ENCODE measurements around the gene CPNE2. TPM values are rescaled to one million over a fixed set of nuclear protein-coding genes. Genes with fewer than 3 reads are reported as not detected.
A peak's percentile ranks its signal among the peaks of the same experiment; 100 is the strongest.

Gene CPNE2
- total RNA-seq, 2 donors from 2014 or later = 16.0 to 26.1 TPM

GRCh38 chr16:57083485-57084126 lies 8.8 kb upstream of the CPNE2 start:
- Histone ChIP-seq H3K4me3 (no peak overlapping the region), H3K27me3 (no peaks in the 10 kb centered on the region), H3K9me3 (no peaks in the 10 kb centered on the region), H3K27ac (no peak overlapping the region), H3K4me1 (peaks cover 0 to 9% of the 10 kb centered on the region in 2 donors), H3K36me3 (no peaks in the 10 kb centered on the region)
- DNase-seq (ENCODE audit: low spot score) = no peak
- TF ChIP-seq CTCF (IDR thresholded peaks at IDR 0.05) = no peak

- peaks cover 0 to 9% of the 10 kb centered on the region in 2 donors for H3K4me1 ChIP-seq
- H3K27me3 ChIP-seq = no peaks in the 10 kb centered on the region
- H3K27ac ChIP-seq = no peak overlapping the region
- no peak overlapping the region for H3K4me3 ChIP-seq
- H3K9me3 ChIP-seq = no peaks in the 10 kb centered on the region
- H3K36me3 ChIP-seq = no peaks in the 10 kb centered on the region
- TF ChIP-seq CTCF (IDR thresholded peaks at IDR 0.05) = peak; percentile 97 to 99
- peak; percentile 83 for DNase-seq (ENCODE audit: low spot score)
Observed at GRCh38 chr16:57084257-57084770, 8.1 kb upstream of the CPNE2 start.

GRCh38 chr16:57084996-57085395 lies 7.4 kb upstream of the CPNE2 start:
- H3K27ac ChIP-seq = no peak overlapping the region
- H3K36me3 ChIP-seq = no peaks in the 10 kb centered on the region
- no peak for TF ChIP-seq CTCF (IDR thresholded peaks at IDR 0.05)
- DNase-seq (ENCODE audit: low spot score) = no peak
- H3K4me1 ChIP-seq = peaks cover 0 to 9% of the 10 kb centered on the region in 2 donors
- H3K9me3 ChIP-seq = no peaks in the 10 kb centered on the region
- no peaks in the 10 kb centered on the region for H3K27me3 ChIP-seq
- no peak overlapping the region for H3K4me3 ChIP-seq

GRCh38 chr16:57087003-57087402 lies 5.4 kb upstream of the CPNE2 start:
- H3K27me3 ChIP-seq = no peaks in the 10 kb centered on the region
- no peaks in the 10 kb centered on the region for H3K36me3 ChIP-seq
- TF ChIP-seq CTCF (IDR thresholded peaks at IDR 0.05) = no peak
- no peak overlapping the region for H3K27ac ChIP-seq
- no peak for DNase-seq (ENCODE audit: low spot score)
- H3K9me3 ChIP-seq = no peaks in the 10 kb centered on the region
- no peak overlapping the region for H3K4me3 ChIP-seq
- peaks cover 0 to 19% of the 10 kb centered on the region in 2 donors for H3K4me1 ChIP-seq

- no peak for DNase-seq (ENCODE audit: low spot score)
- TF ChIP-seq CTCF (IDR thresholded peaks at IDR 0.05) = no peak
- H3K4me1 ChIP-seq = peaks cover 0 to 27% of the 10 kb centered on the region in 2 donors
Observed at GRCh38 chr16:57089406-57089805, 3.0 kb upstream of the CPNE2 start.

More at GRCh38 chr16:57089406-57089805, 3.0 kb upstream of the CPNE2 start:
- H3K27ac ChIP-seq = no peak overlapping the region
- H3K36me3 ChIP-seq = no peaks in the 10 kb centered on the region
- H3K9me3 ChIP-seq = no peaks in the 10 kb centered on the region
- no peak overlapping the region for H3K4me3 ChIP-seq
- no peaks in the 10 kb centered on the region for H3K27me3 ChIP-seq

Measured in right atrium auricular region (tissue), 2 donors.